GM18499 (cell line): ENCODE data around the gene GPR78.

Source experiments
- ATAC-seq: cut with Tn5 transposase; IDR thresholded peaks from one replicate; pipeline ENCODE4 v1.9.1; 2021; ENCODE audit warnings: moderate number of reproducible peaks; ENCODE audit not compliant: insufficient read depth, unreplicated experiment

GPR78 gene

GRCh38 chr4:8597791-8598190 is 17.6 kb downstream of the GPR78 start:
- no peak for ATAC-seq

GRCh38 chr4:8598391-8599090 is 18.3 kb downstream of the GPR78 start:
- no peak for ATAC-seq

GRCh38 chr4:8599091-8599460 is 18.9 kb downstream of the GPR78 start:
- ATAC-seq = no peak

GRCh38 chr4:8599657-8600056 is 19.5 kb downstream of the GPR78 start:
- ATAC-seq = no peak

- ATAC-seq = no peak
Measured at GRCh38 chr4:8600266-8600665, 20.1 kb downstream of the GPR78 start.

GRCh38 chr4:8600686-8601085 is 20.5 kb downstream of the GPR78 start:
- ATAC-seq = no peak

- ATAC-seq = no peak
Measured at GRCh38 chr4:8601086-8601485, 20.9 kb downstream of the GPR78 start.

- no peak for ATAC-seq
Measured at GRCh38 chr4:8601556-8601955, 21.4 kb downstream of the GPR78 start.

GRCh38 chr4:8602686-8603430 is 22.7 kb downstream of the GPR78 start:
- no peak for ATAC-seq

GRCh38 chr4:8603931-8604330 is 23.7 kb downstream of the GPR78 start:
- no peak for ATAC-seq

- no peak for ATAC-seq
Measured at GRCh38 chr4:8605289-8605688, 25.1 kb downstream of the GPR78 start.

- ATAC-seq = no peak
Measured at GRCh38 chr4:8606476-8606875, 26.3 kb downstream of the GPR78 start.

GRCh38 chr4:8606966-8607365 is 26.8 kb downstream of the GPR78 start:
- ATAC-seq = no peak

- no peak for ATAC-seq
Measured at GRCh38 chr4:8607603-8608481, 27.6 kb downstream of the GPR78 start.

GRCh38 chr4:8608714-8609391 is 28.7 kb downstream of the GPR78 start:
- ATAC-seq = no peak

GRCh38 chr4:8609406-8609805 is 29.2 kb downstream of the GPR78 start:
- no peak for ATAC-seq

- no peak for ATAC-seq
Measured at GRCh38 chr4:8609824-8610350, 29.7 kb downstream of the GPR78 start.

GRCh38 chr4:8610858-8611616 is 30.8 kb downstream of the GPR78 start:
- no peak for ATAC-seq

GRCh38 chr4:8612646-8613045 is 32.5 kb downstream of the GPR78 start:
- no peak for ATAC-seq
